H1 (cell line): Measurements from ENCODE around the gene SH3RF2. TPM values are rescaled to one million over a fixed set of nuclear protein-coding genes. Genes with fewer than 3 reads are reported as not detected.

Source experiments
- HDAC2 ChIP-seq, 2 experiments: fragments of 300-600 bp in 1 of 2; sonication (generic) in 1 of 2; IDR thresholded peaks; 2 replicates each; pipeline ENCODE4 v1.6.1; 2011 to 2012; ENCODE audit warnings: low read depth in 2 of 2, low read length in 2 of 2, mild to moderate bottlenecking in 2 of 2, moderate library complexity in 2 of 2, borderline replicate concordance in 1 of 2, inconsistent platforms in 1 of 2
- polyA plus RNA-seq, 7 experiments: library from polyadenylated mRNA; depleted of rRNA in 3 of 7; stranded (reverse) in 5 of 7; unstranded in 2 of 7; fragments of >200 nt in 5 of 7; fragments of 200-250 nt in 2 of 7; gene quantifications; 1 replicate in 5 of 7; 2 replicates in 1 of 7; 4 replicates in 1 of 7; pipeline versions ENCODE4 v1.2.1 to v1.2.3, GENCODE V29; 2011 to 2013; ENCODE audit warnings: missing spikeins in 2 of 7, mixed read lengths in 2 of 7
- total RNA-seq: library from RNA; stranded (reverse); fragmentation: NEBNext Ultra II Directional; extraction: Animal tissue kit (Norgen Biotek cat#: 25700); gene quantifications from 2 replicates; pipeline ENCODE4 v1.2.1, GENCODE V29; 2021
- TF ChIP-seq, protein P1 (sequence below): IDR thresholded peaks from 2 replicates; pipeline ENCODE4 v1.6.1; 2012; ENCODE audit warnings: inconsistent platforms

SH3RF2 gene
- total and polyA plus RNA-seq, 2 of the 8 experiments (the other 6 are each of a cell fraction or from before 2014, with no cell fraction given) = 0.80 to 0.95 TPM

DNA sequence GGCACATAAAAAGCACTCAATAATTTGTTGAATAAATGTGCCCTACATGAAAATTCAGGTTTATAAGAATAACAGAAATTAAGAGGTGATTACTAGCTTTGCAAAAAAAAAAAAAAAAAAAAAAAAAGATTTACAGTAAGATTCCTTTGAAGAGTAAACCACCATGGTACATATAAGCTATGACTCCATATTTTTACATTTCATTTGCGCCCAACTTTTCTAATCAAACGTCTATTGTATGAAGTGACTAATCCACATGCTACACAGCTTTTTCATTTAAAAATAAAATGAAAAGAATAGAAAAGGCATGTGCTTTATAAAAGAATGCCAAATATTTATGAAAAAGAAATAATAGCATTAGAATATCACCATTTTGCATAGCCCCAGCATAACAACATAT, 169.1 kb downstream of the SH3RF2 start, which contains the start of gene PLAC8L1 (continued):
- TF ChIP-seq, protein P1, sequence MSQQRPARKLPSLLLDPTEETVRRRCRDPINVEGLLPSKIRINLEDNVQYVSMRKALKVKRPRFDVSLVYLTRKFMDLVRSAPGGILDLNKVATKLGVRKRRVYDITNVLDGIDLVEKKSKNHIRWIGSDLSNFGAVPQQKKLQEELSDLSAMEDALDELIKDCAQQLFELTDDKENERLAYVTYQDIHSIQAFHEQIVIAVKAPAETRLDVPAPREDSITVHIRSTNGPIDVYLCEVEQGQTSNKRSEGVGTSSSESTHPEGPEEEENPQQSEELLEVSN = no peak
- no peak for TF ChIP-seq HDAC2 (IDR thresholded peaks at IDR 0.05; ENCODE audit: borderline replicate concordance in 1 of 2, low read depth in 2 of 2, low read length in 2 of 2)
